H1 (cell line): ENCODE data around the gene CEP290. TPM values are rescaled to one million over a fixed set of nuclear protein-coding genes. Genes with fewer than 3 reads are reported as not detected.

Experiments used
- CTCF ChIA-PET: fragments of 300-600 bp; sonication (Branson Sonifier 250); formaldehyde crosslinking; loops from one replicate; lab custom pipeline; 2021; ENCODE audit not compliant: partially characterized antibody; lab: Charles Lee
- POLR2A ChIA-PET: fragments of 300-600 bp; sonication (Branson Sonifier 250); formaldehyde crosslinking; loops from one replicate; lab custom pipeline; 2021; ENCODE audit warnings: inconsistent platforms; ENCODE audit not compliant: partially characterized antibody; lab: Charles Lee
- DNase-seq, 2 experiments: peaks; one replicate each; pipeline versions ENCODE4 v3.0.0 to v3.0.0-alpha.2; 2010 to 2022; ENCODE audit warnings: low spot score in 2 of 2, low read depth in 1 of 2, mixed read lengths in 1 of 2
- FAIRE-seq: peaks from 2 replicates; lab custom pipeline; 2011; peaks lifted over from hg19 to GRCh38; lab: Jason Lieb, UNC
- H2AFZ ChIP-seq: 2 replicates; pipeline ENCODE4 v1.8.1; 2012; ENCODE audit warnings: low read length, inconsistent platforms
- H2AK5ac ChIP-seq: 2 replicates; pipeline ENCODE4 v1.6.1; 2013; ENCODE audit warnings: low read depth, low read length
- H2BK120ac ChIP-seq: replicated peaks from 2 replicates; pipeline ENCODE3; 2013; ENCODE audit warnings: low read depth, low read length, inconsistent platforms
- H2BK12ac ChIP-seq: 2 replicates; pipeline ENCODE4 v1.6.1; 2013; ENCODE audit warnings: low read depth, low read length
- H2BK15ac ChIP-seq: 2 replicates; pipeline ENCODE4 v1.6.1; 2013; ENCODE audit warnings: low read length
- H2BK20ac ChIP-seq: 2 replicates; pipeline ENCODE4 v1.6.1; 2013; ENCODE audit warnings: low read length
- H2BK5ac ChIP-seq: 2 replicates; pipeline ENCODE4 v1.6.1; 2013; ENCODE audit warnings: low read depth, low read length
- H3K14ac ChIP-seq: 2 replicates; pipeline ENCODE4 v1.6.1; 2013; ENCODE audit warnings: inconsistent platforms; ENCODE audit not compliant: insufficient read length
- H3K18ac ChIP-seq: 2 replicates; pipeline ENCODE4 v1.6.1; 2013; ENCODE audit warnings: low read length; ENCODE audit errors: extremely low read depth
- H3K23ac ChIP-seq: 2 replicates; pipeline ENCODE4 v1.6.1; 2013; ENCODE audit warnings: inconsistent platforms; ENCODE audit not compliant: insufficient read length
- H3K23me2 ChIP-seq: 2 replicates; pipeline ENCODE4 v1.6.1; 2013; ENCODE audit warnings: low read depth, low read length
- H3K27ac ChIP-seq: 2 replicates; pipeline ENCODE4 v1.6.1; 2011; ENCODE audit warnings: low read depth, low read length, inconsistent platforms
- H3K27me3 ChIP-seq, 4 experiments: replicated peaks in 1 of 4; 1 replicate in 1 of 4; 2 replicates in 3 of 4; pipeline versions ENCODE4 v1.6.1 to v1.8.1; 2011 to 2013; ENCODE audit warnings: low read length in 3 of 4, mild to moderate bottlenecking in 3 of 4, inconsistent platforms in 2 of 4, mixed read lengths in 2 of 4, moderate library complexity in 1 of 4; ENCODE audit not compliant: control insufficient read depth in 3 of 4, insufficient read depth in 3 of 4; ENCODE audit errors: extremely low read depth in 1 of 4
- H3K36me3 ChIP-seq, 4 experiments: 2 replicates each; pipeline versions ENCODE4 v1.6.1 to v1.8.1; 2011 to 2013; ENCODE audit warnings: mild to moderate bottlenecking in 4 of 4, low read length in 3 of 4, moderate library complexity in 2 of 4, control low read depth in 1 of 4, inconsistent platforms in 1 of 4; ENCODE audit not compliant: insufficient read depth in 4 of 4, control insufficient read depth in 2 of 4
- H3K4ac ChIP-seq: replicated peaks from 2 replicates; pipeline ENCODE3; 2013; ENCODE audit warnings: low read length, low read depth, mixed read lengths, inconsistent platforms; ENCODE audit not compliant: insufficient read length
- H3K4me1 ChIP-seq, 4 experiments: replicated peaks in 1 of 4; 1 replicate in 1 of 4; 2 replicates in 3 of 4; pipeline versions ENCODE4 v1.6.1 to v1.8.1; 2011 to 2013; ENCODE audit warnings: low read length in 3 of 4, inconsistent platforms in 2 of 4, mixed read lengths in 1 of 4; ENCODE audit not compliant: insufficient read depth in 4 of 4, control insufficient read depth in 3 of 4
- H3K4me2 ChIP-seq, 2 experiments: 2 replicates each; pipeline versions ENCODE4 v1.6.1 to v1.8.1; 2011 to 2013; ENCODE audit warnings: low read depth in 2 of 2, low read length in 2 of 2, control low read depth in 1 of 2, inconsistent platforms in 1 of 2, mild to moderate bottlenecking in 1 of 2; ENCODE audit not compliant: insufficient read depth in 1 of 2
- H3K4me3 ChIP-seq, 4 experiments: fragments of 200-600, 300-600 bp in 1 of 4; sonication (generic), shearing (Covaris generic), sonication (Bioruptor Twin) in 1 of 4; 2 replicates each; pipeline versions ENCODE4 v1.5.1 to v1.8.1; 2011 to 2016; ENCODE audit warnings: low read length in 4 of 4, low read depth in 3 of 4, control low read depth in 2 of 4, inconsistent platforms in 2 of 4, mild to moderate bottlenecking in 2 of 4, mixed read lengths in 1 of 4, moderate library complexity in 1 of 4; ENCODE audit not compliant: insufficient read depth in 2 of 4; ENCODE audit errors: extremely low read depth in 1 of 4
- H3K56ac ChIP-seq: replicated peaks from 2 replicates; pipeline ENCODE3; 2013; ENCODE audit warnings: low read depth, mild to moderate bottlenecking, mixed read lengths, low read length, inconsistent platforms; ENCODE audit not compliant: insufficient read length
- H3K79me1 ChIP-seq: 2 replicates; pipeline ENCODE4 v1.6.1; 2013; ENCODE audit warnings: low read depth, low read length, control low read depth
- H3K79me2 ChIP-seq, 2 experiments: 2 replicates each; pipeline versions ENCODE4 v1.6.1 to v1.8.1; 2012 to 2013; ENCODE audit warnings: low read length in 2 of 2, mild to moderate bottlenecking in 2 of 2, inconsistent platforms in 1 of 2; ENCODE audit not compliant: insufficient read depth in 2 of 2, control insufficient read depth in 1 of 2
- H3K9ac ChIP-seq, 4 experiments: replicated peaks in 1 of 4; 1 replicate in 1 of 4; 2 replicates in 3 of 4; pipeline versions ENCODE4 v1.6.1 to v1.8.1; 2011 to 2013; ENCODE audit warnings: low read depth in 3 of 4, low read length in 3 of 4, control low read depth in 2 of 4, mild to moderate bottlenecking in 2 of 4, moderate library complexity in 2 of 4, inconsistent platforms in 1 of 4; ENCODE audit errors: extremely low read depth in 1 of 4
- H3K9me3 ChIP-seq, 2 experiments: 2 replicates each; pipeline versions ENCODE4 v1.6.1 to v1.8.1; 2012 to 2013; ENCODE audit warnings: mild to moderate bottlenecking in 2 of 2, moderate library complexity in 2 of 2, control low read depth in 1 of 2, inconsistent platforms in 1 of 2, low read depth in 1 of 2, low read length in 1 of 2, mixed read lengths in 1 of 2; ENCODE audit not compliant: insufficient read depth in 2 of 2
- H4K20me1 ChIP-seq, 2 experiments: replicated peaks in 1 of 2; 2 replicates each; pipeline versions ENCODE3 to v1.8.1; 2011 to 2013; ENCODE audit warnings: inconsistent platforms in 2 of 2, low read length in 2 of 2, mild to moderate bottlenecking in 1 of 2; ENCODE audit not compliant: insufficient read depth in 2 of 2, control insufficient read depth in 1 of 2
- H4K5ac ChIP-seq: 2 replicates; pipeline ENCODE4 v1.6.1; 2013; ENCODE audit warnings: low read length, low read depth, mixed read lengths, inconsistent platforms; ENCODE audit not compliant: insufficient read length
- H4K8ac ChIP-seq: 2 replicates; pipeline ENCODE4 v1.8.0; 2013; ENCODE audit warnings: mild to moderate bottlenecking, moderate library complexity, low read length, inconsistent platforms; ENCODE audit not compliant: insufficient read depth; ENCODE audit errors: extremely low read depth
- H4K91ac ChIP-seq: replicated peaks from 2 replicates; pipeline ENCODE3; 2013; ENCODE audit warnings: low read length, mixed read lengths, inconsistent platforms; ENCODE audit not compliant: insufficient read length
- CBX8 ChIP-seq: fragments of 300-800, 300-1000 bp; sonication (generic); IDR thresholded peaks from 2 replicates; pipeline ENCODE4 v1.7.1; 2016; ENCODE audit warnings: low read depth, low read length, borderline replicate concordance
- CTBP2 ChIP-seq: IDR thresholded peaks from 2 replicates; pipeline ENCODE4 v1.7.0; 2011; ENCODE audit warnings: borderline replicate concordance, mild to moderate bottlenecking, moderate library complexity, mixed read lengths, low read length; ENCODE audit not compliant: insufficient read depth, insufficient read length
- EGR1 ChIP-seq: IDR thresholded peaks from 2 replicates; pipeline ENCODE4 v1.6.1; 2011; ENCODE audit warnings: low read depth, low read length, borderline replicate concordance
- EZH2 ChIP-seq: fragments of 200-600 bp; sonication (generic); IDR thresholded peaks from 2 replicates; pipeline ENCODE4 v1.7.1; 2012; ENCODE audit warnings: low read depth, mild to moderate bottlenecking, moderate library complexity, low read length, inconsistent platforms; ENCODE audit not compliant: severe bottlenecking
- JUN ChIP-seq: IDR thresholded peaks from 2 replicates; pipeline ENCODE4 v1.6.1; 2011; ENCODE audit warnings: low read depth, mild to moderate bottlenecking, improper control_type of control experiment, low read length
- POLR2A ChIP-seq, 2 experiments: IDR thresholded peaks; 1 replicate in 1 of 2; 2 replicates in 1 of 2; pipeline ENCODE4 v1.6.1; 2011; ENCODE audit warnings: low read depth in 2 of 2, low read length in 2 of 2, mild to moderate bottlenecking in 2 of 2; ENCODE audit errors: control extremely low read depth in 1 of 2
- POLR2AphosphoS5 ChIP-seq: IDR thresholded peaks from 2 replicates; pipeline ENCODE4 v1.6.1; 2011; ENCODE audit warnings: low read depth, low read length
- RAD21 ChIP-seq, 2 experiments: IDR thresholded peaks in 1 of 2; conservative IDR thresholded peaks in 1 of 2; 2 replicates each; pipeline ENCODE4 v1.6.1; 2011; ENCODE audit warnings: low read depth in 2 of 2, low read length in 2 of 2, improper control_type of control experiment in 1 of 2, inconsistent platforms in 1 of 2, mild to moderate bottlenecking in 1 of 2, moderate library complexity in 1 of 2
- RFX5 ChIP-seq: IDR thresholded peaks from 2 replicates; pipeline ENCODE4 v1.6.1; 2011; ENCODE audit warnings: low read depth, low read length, improper control_type of control experiment, borderline replicate concordance
- SIN3A ChIP-seq, 2 experiments: IDR thresholded peaks in 1 of 2; conservative IDR thresholded peaks in 1 of 2; 2 replicates each; pipeline ENCODE4 v1.6.1; 2011 to 2012; ENCODE audit warnings: low read length in 2 of 2, improper control_type of control experiment in 1 of 2, low read depth in 1 of 2, mild to moderate bottlenecking in 1 of 2
- SIX5 ChIP-seq: IDR thresholded peaks from 2 replicates; pipeline ENCODE4 v1.6.1; 2011; ENCODE audit warnings: mild to moderate bottlenecking, low read depth, low read length
- SP1 ChIP-seq: IDR thresholded peaks from 2 replicates; pipeline ENCODE4 v1.6.1; 2011; ENCODE audit warnings: low read depth, low read length
- SP2 ChIP-seq: IDR thresholded peaks from 2 replicates; pipeline ENCODE4 v1.6.1; 2012; ENCODE audit warnings: mild to moderate bottlenecking, low read length, inconsistent platforms
- TEAD4 ChIP-seq: IDR thresholded peaks from 2 replicates; pipeline ENCODE4 v1.6.1; 2012; ENCODE audit warnings: low read depth, low read length, inconsistent platforms, mixed read lengths
- polyA plus RNA-seq, 7 experiments: library from polyadenylated mRNA; depleted of rRNA in 3 of 7; stranded (reverse) in 5 of 7; unstranded in 2 of 7; fragments of >200 nt in 5 of 7; fragments of 200-250 nt in 2 of 7; gene quantifications; 1 replicate in 5 of 7; 2 replicates in 1 of 7; 4 replicates in 1 of 7; pipeline versions ENCODE4 v1.2.1 to v1.2.3, GENCODE V29; 2011 to 2013; ENCODE audit warnings: missing spikeins in 2 of 7, mixed read lengths in 2 of 7
- total RNA-seq: library from RNA; stranded (reverse); fragmentation: NEBNext Ultra II Directional; extraction: Animal tissue kit (Norgen Biotek cat#: 25700); gene quantifications from 2 replicates; pipeline ENCODE4 v1.2.1, GENCODE V29; 2021
- TF ChIP-seq, protein P1 (sequence below): IDR thresholded peaks from 2 replicates; pipeline ENCODE4 v1.6.1; 2011; ENCODE audit warnings: low read length, improper control_type of control experiment

CEP290 gene
- total and polyA plus RNA-seq, 2 of the 8 experiments (the other 6 are each of a cell fraction or from before 2014, with no cell fraction given) = 2.1 to 5.9 TPM

- Histone ChIP-seq H2BK5ac (no peak overlapping the region), H4K8ac (no peak overlapping the region), H3K56ac (no peak overlapping the region), H4K5ac (no peak overlapping the region), H3K23me2 (no peaks in the 10 kb centered on the region), H3K4ac (no peak overlapping the region), H4K91ac (no peak overlapping the region), H2BK120ac (no peak overlapping the region), H3K4me2 (no peak overlapping the region), H3K4me3 (no peak overlapping the region), H4K20me1 (no peaks in the 10 kb centered on the region), H3K4me1 (no peaks in the 10 kb centered on the region), H2BK15ac (no peak overlapping the region), H2AK5ac (no peak overlapping the region), H3K23ac (no peak overlapping the region), H3K9me3 (no peaks in the 10 kb centered on the region), H3K18ac (no peak overlapping the region), H3K27ac (no peak overlapping the region), H2AFZ (no peak overlapping the region), H2BK20ac (no peak overlapping the region), H3K14ac (no peak overlapping the region), H3K36me3 (peaks cover 0 to 5% (median 3%) of the 10 kb centered on the region in 4 experiments; a peak in 3 of 8 replicates), H2BK12ac (no peak overlapping the region), H3K79me1 (no peaks in the 10 kb centered on the region), H3K79me2 (no peaks in the 10 kb centered on the region), H3K27me3 (no peaks in the 10 kb centered on the region), H3K9ac (no peak overlapping the region)
- FAIRE-seq = no peak
- DNase-seq = no peak
- POLR2A ChIA-PET = no interaction called here
- CTCF ChIA-PET = no interaction called here
- TF ChIP-seq EZH2 = no peak
- TF ChIP-seq TEAD4 = no peak
- no peak for TF ChIP-seq POLR2A (IDR thresholded peaks at IDR 0.05; ENCODE audit: control extremely low read depth in 1 of 2, low read depth in 2 of 2, low read length in 2 of 2)
- no peak for TF ChIP-seq SIX5
- no peak for TF ChIP-seq JUN
- TF ChIP-seq CBX8 = no peak
- TF ChIP-seq RFX5 = no peak
- no peak for TF ChIP-seq SP2
- TF ChIP-seq, protein P1, sequence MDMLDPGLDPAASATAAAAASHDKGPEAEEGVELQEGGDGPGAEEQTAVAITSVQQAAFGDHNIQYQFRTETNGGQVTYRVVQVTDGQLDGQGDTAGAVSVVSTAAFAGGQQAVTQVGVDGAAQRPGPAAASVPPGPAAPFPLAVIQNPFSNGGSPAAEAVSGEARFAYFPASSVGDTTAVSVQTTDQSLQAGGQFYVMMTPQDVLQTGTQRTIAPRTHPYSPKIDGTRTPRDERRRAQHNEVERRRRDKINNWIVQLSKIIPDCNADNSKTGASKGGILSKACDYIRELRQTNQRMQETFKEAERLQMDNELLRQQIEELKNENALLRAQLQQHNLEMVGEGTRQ = no peak
- no peak for TF ChIP-seq RAD21 (IDR thresholded peaks at IDR 0.05 in 1 of 2, conservative IDR thresholded peaks at IDR 0.05 in 1 of 2; ENCODE audit: low read depth in 2 of 2, low read length in 2 of 2)
- no peak for TF ChIP-seq CTBP2
- TF ChIP-seq POLR2AphosphoS5 = no peak
- no peak for TF ChIP-seq SP1
- no peak for TF ChIP-seq SIN3A (conservative IDR thresholded peaks at IDR 0.05 in 1 of 2, IDR thresholded peaks at IDR 0.05 in 1 of 2; ENCODE audit: low read depth in 1 of 2, low read length in 2 of 2)
- TF ChIP-seq EGR1 = no peak
Measured at GRCh38 chr12:88092771-88093170, 49.1 kb downstream of the CEP290 start.
